ENCODE results near the gene PHACTR1.

Gene PHACTR1

GRCh38 chr6:13277231-13277630 lies 560.7 kb downstream of the PHACTR1 start:
- no peak overlapping the region for H3K4me3 ChIP-seq (ENCODE audit: insufficient read depth in 1 of 2, low read depth in 1 of 2, low read length in 2 of 2)
- H3K9ac ChIP-seq (ENCODE audit: low read length) = no peak overlapping the region
- H2AK5ac ChIP-seq (ENCODE audit: low read length, severe bottlenecking) = no peak overlapping the region
- H2BK120ac ChIP-seq (ENCODE audit: low read depth, low read length) = no peak overlapping the region
- no peak overlapping the region for H3K18ac ChIP-seq (ENCODE audit: low read depth in 1 of 2, low read length in 2 of 2)
- no peak overlapping the region for H3K4me2 ChIP-seq (ENCODE audit: low read length, poor library complexity, severe bottlenecking)
- peaks cover 0 to 10% of the 10 kb centered on the region in 2 experiments for H3K36me3 ChIP-seq (ENCODE audit: control insufficient read depth in 1 of 2, insufficient read depth in 2 of 2, low read depth in 1 of 2, low read length in 2 of 2)
- H2AFZ ChIP-seq (ENCODE audit: low read depth, low read length) = no peak overlapping the region
- no peak overlapping the region for H2BK5ac ChIP-seq (ENCODE audit: low read depth, low read length, poor library complexity, severe bottlenecking)
- H3K4me1 ChIP-seq (ENCODE audit: control insufficient read depth, insufficient read depth, low read depth, low read length) = peaks cover 4% of the 10 kb centered on the region
- no peaks in the 10 kb centered on the region for H3K79me1 ChIP-seq (replicated peaks; ENCODE audit: low read length, poor library complexity, severe bottlenecking)
- H3K9me3 ChIP-seq (ENCODE audit: control insufficient read depth, low read length) = no peaks in the 10 kb centered on the region
- no peaks in the 10 kb centered on the region for H3K27me3 ChIP-seq (ENCODE audit: control insufficient read depth in 1 of 2, insufficient read depth in 1 of 2, low read length in 2 of 2)
- H3K4ac ChIP-seq (ENCODE audit: low read depth in 1 of 2, low read length in 2 of 2) = no peak overlapping the region
- 98% methylated on average over 2 of the region's 2 CpGs for WGBS
- DNase-seq = no peak
- H3K27ac ChIP-seq (ENCODE audit: low read length, poor library complexity, severe bottlenecking) = no peak overlapping the region
- H3K23ac ChIP-seq (ENCODE audit: low read length in 2 of 2) = no peak overlapping the region
- no peak overlapping the region for H2BK12ac ChIP-seq (ENCODE audit: low read length in 2 of 2)
- H3K14ac ChIP-seq (ENCODE audit: low read length in 2 of 2) = no peak overlapping the region
- H4K91ac ChIP-seq (ENCODE audit: low read length) = no peak overlapping the region
- H2BK15ac ChIP-seq (ENCODE audit: low read depth, poor library complexity, severe bottlenecking) = no peak overlapping the region
- H4K8ac ChIP-seq (ENCODE audit: low read length) = no peak overlapping the region

- no peak overlapping the region for H3K23ac ChIP-seq (ENCODE audit: low read length in 2 of 2)
- no peaks in the 10 kb centered on the region for H3K79me1 ChIP-seq (replicated peaks; ENCODE audit: low read length, poor library complexity, severe bottlenecking)
- H2BK15ac ChIP-seq (ENCODE audit: low read depth, poor library complexity, severe bottlenecking) = no peak overlapping the region
- H3K36me3 ChIP-seq (ENCODE audit: control insufficient read depth in 1 of 2, insufficient read depth in 2 of 2, low read depth in 1 of 2, low read length in 2 of 2) = peaks cover 0 to 10% of the 10 kb centered on the region in 2 experiments
- no peak for DNase-seq
- no peak overlapping the region for H3K4ac ChIP-seq (ENCODE audit: low read depth in 1 of 2, low read length in 2 of 2)
- no peak overlapping the region for H2BK120ac ChIP-seq (ENCODE audit: low read depth, low read length)
- peaks cover 4% of the 10 kb centered on the region for H3K4me1 ChIP-seq (ENCODE audit: control insufficient read depth, insufficient read depth, low read depth, low read length)
- H3K27ac ChIP-seq (ENCODE audit: low read length, poor library complexity, severe bottlenecking) = no peak overlapping the region
- H2AFZ ChIP-seq (ENCODE audit: low read depth, low read length) = no peak overlapping the region
- no peak overlapping the region for H2AK5ac ChIP-seq (ENCODE audit: low read length, severe bottlenecking)
- H2BK12ac ChIP-seq (ENCODE audit: low read length in 2 of 2) = no peak overlapping the region
- no peak overlapping the region for H3K18ac ChIP-seq (ENCODE audit: low read depth in 1 of 2, low read length in 2 of 2)
- H3K4me2 ChIP-seq (ENCODE audit: low read length, poor library complexity, severe bottlenecking) = no peak overlapping the region
- WGBS = 69% methylated on average over 3 of the region's 3 CpGs
- no peaks in the 10 kb centered on the region for H3K27me3 ChIP-seq (ENCODE audit: control insufficient read depth in 1 of 2, insufficient read depth in 1 of 2, low read length in 2 of 2)
- no peak overlapping the region for H3K14ac ChIP-seq (ENCODE audit: low read length in 2 of 2)
- H4K8ac ChIP-seq (ENCODE audit: low read length) = no peak overlapping the region
- no peaks in the 10 kb centered on the region for H3K9me3 ChIP-seq (ENCODE audit: control insufficient read depth, low read length)
- no peak overlapping the region for H3K4me3 ChIP-seq (ENCODE audit: insufficient read depth in 1 of 2, low read depth in 1 of 2, low read length in 2 of 2)
- H4K91ac ChIP-seq (ENCODE audit: low read length) = no peak overlapping the region
- no peak overlapping the region for H3K9ac ChIP-seq (ENCODE audit: low read length)
- H2BK5ac ChIP-seq (ENCODE audit: low read depth, low read length, poor library complexity, severe bottlenecking) = no peak overlapping the region
Observed at GRCh38 chr6:13278164-13278563, 561.6 kb downstream of the PHACTR1 start.

GRCh38 chr6:13278991-13279390 lies 562.4 kb downstream of the PHACTR1 start:
- H3K4ac ChIP-seq (ENCODE audit: low read depth in 1 of 2, low read length in 2 of 2) = no peak overlapping the region

GRCh38 chr6:13280254-13280653 lies 563.7 kb downstream of the PHACTR1 start:
- H3K4me2 ChIP-seq (ENCODE audit: low read length, poor library complexity, severe bottlenecking) = no peak overlapping the region

More at GRCh38 chr6:13278991-13279390, 562.4 kb downstream of the PHACTR1 start:
- Histone ChIP-seq H3K4me1 (ENCODE audit: control insufficient read depth, insufficient read depth, low read depth, low read length) (peaks cover 2% of the 10 kb centered on the region), H4K8ac (ENCODE audit: low read length) (no peak overlapping the region), H3K27ac (ENCODE audit: low read length, poor library complexity, severe bottlenecking) (no peak overlapping the region), H3K23ac (ENCODE audit: low read length in 2 of 2) (no peak overlapping the region), H3K79me1 (replicated peaks; ENCODE audit: low read length, poor library complexity, severe bottlenecking) (no peaks in the 10 kb centered on the region), H3K18ac (ENCODE audit: low read depth in 1 of 2, low read length in 2 of 2) (no peak overlapping the region), H3K27me3 (ENCODE audit: control insufficient read depth in 1 of 2, insufficient read depth in 1 of 2, low read length in 2 of 2) (no peaks in the 10 kb centered on the region), H3K14ac (ENCODE audit: low read length in 2 of 2) (no peak overlapping the region), H2AK5ac (ENCODE audit: low read length, severe bottlenecking) (no peak overlapping the region), H3K9me3 (ENCODE audit: control insufficient read depth, low read length) (no peaks in the 10 kb centered on the region), H2BK5ac (ENCODE audit: low read depth, low read length, poor library complexity, severe bottlenecking) (no peak overlapping the region), H3K9ac (ENCODE audit: low read length) (no peak overlapping the region), H2BK120ac (ENCODE audit: low read depth, low read length) (no peak overlapping the region), H2AFZ (ENCODE audit: low read depth, low read length) (no peak overlapping the region), H3K4me2 (ENCODE audit: low read length, poor library complexity, severe bottlenecking) (no peak overlapping the region), H4K91ac (ENCODE audit: low read length) (no peak overlapping the region), H3K4me3 (ENCODE audit: insufficient read depth in 1 of 2, low read depth in 1 of 2, low read length in 2 of 2) (no peak overlapping the region), H2BK12ac (ENCODE audit: low read length in 2 of 2) (no peak overlapping the region), H3K36me3 (ENCODE audit: control insufficient read depth in 1 of 2, insufficient read depth in 2 of 2, low read depth in 1 of 2, low read length in 2 of 2) (peaks cover 0 to 13% of the 10 kb centered on the region in 2 experiments), H2BK15ac (ENCODE audit: low read depth, poor library complexity, severe bottlenecking) (no peak overlapping the region)
- 20% methylated on average over 1 of the region's 4 CpGs for WGBS
- no peak for DNase-seq

More at GRCh38 chr6:13280254-13280653, 563.7 kb downstream of the PHACTR1 start:
- no peak overlapping the region for H4K8ac ChIP-seq (ENCODE audit: low read length)
- no peak overlapping the region for H3K14ac ChIP-seq (ENCODE audit: low read length in 2 of 2)
- no peak overlapping the region for H2BK120ac ChIP-seq (ENCODE audit: low read depth, low read length)
- H2BK12ac ChIP-seq (ENCODE audit: low read length in 2 of 2) = no peak overlapping the region
- H3K9me3 ChIP-seq (ENCODE audit: control insufficient read depth, low read length) = no peaks in the 10 kb centered on the region
- H3K36me3 ChIP-seq (ENCODE audit: control insufficient read depth in 1 of 2, insufficient read depth in 2 of 2, low read depth in 1 of 2, low read length in 2 of 2) = peaks cover 0 to 13% of the 10 kb centered on the region in 2 experiments
- H2BK5ac ChIP-seq (ENCODE audit: low read depth, low read length, poor library complexity, severe bottlenecking) = no peak overlapping the region
- H3K27ac ChIP-seq (ENCODE audit: low read length, poor library complexity, severe bottlenecking) = no peak overlapping the region
- H3K4me3 ChIP-seq (ENCODE audit: insufficient read depth in 1 of 2, low read depth in 1 of 2, low read length in 2 of 2) = no peak overlapping the region
- peaks cover 4% of the 10 kb centered on the region for H3K4me1 ChIP-seq (ENCODE audit: control insufficient read depth, insufficient read depth, low read depth, low read length)
- no peak overlapping the region for H2AK5ac ChIP-seq (ENCODE audit: low read length, severe bottlenecking)
- no peak overlapping the region for H4K91ac ChIP-seq (ENCODE audit: low read length)
- DNase-seq = no peak
- H3K27me3 ChIP-seq (ENCODE audit: control insufficient read depth in 1 of 2, insufficient read depth in 1 of 2, low read length in 2 of 2) = no peaks in the 10 kb centered on the region
- H3K4ac ChIP-seq (ENCODE audit: low read depth in 1 of 2, low read length in 2 of 2) = no peak overlapping the region
- no peak overlapping the region for H3K18ac ChIP-seq (ENCODE audit: low read depth in 1 of 2, low read length in 2 of 2)
- H3K79me1 ChIP-seq (replicated peaks; ENCODE audit: low read length, poor library complexity, severe bottlenecking) = no peaks in the 10 kb centered on the region
- no peak overlapping the region for H3K23ac ChIP-seq (ENCODE audit: low read length in 2 of 2)
- H2AFZ ChIP-seq (ENCODE audit: low read depth, low read length) = no peak overlapping the region
- no peak overlapping the region for H3K9ac ChIP-seq (ENCODE audit: low read length)
- 75% methylated on average over 4 of the region's 4 CpGs for WGBS
- no peak overlapping the region for H2BK15ac ChIP-seq (ENCODE audit: low read depth, poor library complexity, severe bottlenecking)

Measured in mesenchymal stem cell (in vitro differentiated cells and primary cell).